RWPE1 (cell line): ENCODE results near the gene GRIN2A.

ENCODE experiments used
- CTCF ChIA-PET: fragments of 350-600 bp; sonication (Branson Sonifier 250); formaldehyde crosslinking; extraction: SDS; loops from one replicate; lab custom pipeline; 2021; lab: Yijun Ruan, JAX
- POLR2A ChIA-PET: fragments of 400-600 bp; formaldehyde crosslinking; extraction: SDS; loops from one replicate; lab custom pipeline; 2020; ENCODE audit warnings: antibody characterized with exemption; ENCODE audit not compliant: low non-redundant PET; lab: Yijun Ruan, JAX
- DNase-seq: peaks from one replicate; pipeline ENCODE4 v3.0.0; 2012; ENCODE audit warnings: low spot score
- H3K27ac ChIP-seq: fragments of 450-650 bp; 2 replicates; pipeline ENCODE4 v1.5.1; 2017
- CTCF ChIP-seq: fragments of 450-650 bp; conservative IDR thresholded peaks from 2 replicates; pipeline ENCODE4 v1.5.1; 2017; ENCODE audit warnings: low read depth, mild to moderate bottlenecking

Gene GRIN2A

GRCh38 chr16:9874219-9874618 is 308.0 kb downstream of the GRIN2A start:
- no peak overlapping the region for H3K27ac ChIP-seq
- no peak for TF ChIP-seq CTCF
- POLR2A ChIA-PET, result no interaction called here
- CTCF ChIA-PET, result no interaction called here
- no peak for DNase-seq

GRCh38 chr16:9870962-9871361 is 311.3 kb downstream of the GRIN2A start:
- POLR2A ChIA-PET, result no interaction called here
- CTCF ChIA-PET, result no interaction called here
- H3K27ac ChIP-seq, result no peak overlapping the region
- TF ChIP-seq CTCF, result no peak
- DNase-seq, result no peak

- no peak overlapping the region for H3K27ac ChIP-seq
- POLR2A ChIA-PET, result no interaction called here
- no peak for DNase-seq
- no peak for TF ChIP-seq CTCF
- CTCF ChIA-PET, result interaction anchor here (0.7 kb wide), 3 partner anchors 31 to 623 kb away, joined by 3 to 5 read pairs (median 4); no protein-coding TSS in a partner anchor
These were observed 312.5 kb downstream of the GRIN2A start for GRCh38 chr16:9869776-9870175.

GRCh38 chr16:9868606-9869149 is 313.6 kb downstream of the GRIN2A start:
- POLR2A ChIA-PET, result no interaction called here
- TF ChIP-seq CTCF, result no peak
- DNase-seq, result no peak
- no peak overlapping the region for H3K27ac ChIP-seq
- CTCF ChIA-PET, result no interaction called here

GRCh38 chr16:9867176-9867575 is 315.1 kb downstream of the GRIN2A start:
- DNase-seq, result no peak
- POLR2A ChIA-PET, result no interaction called here
- no peak for TF ChIP-seq CTCF
- CTCF ChIA-PET, result no interaction called here
- no peak overlapping the region for H3K27ac ChIP-seq

- TF ChIP-seq CTCF, result no peak
- POLR2A ChIA-PET, result no interaction called here
- no peak overlapping the region for H3K27ac ChIP-seq
- CTCF ChIA-PET, result interaction anchor here (0.7 kb wide), 1 partner anchor 118 kb away, joined by 3 read pairs; no protein-coding TSS in a partner anchor
- no peak for DNase-seq
These were observed 317.8 kb downstream of the GRIN2A start for GRCh38 chr16:9864461-9864860.
